Measurements from ENCODE around the gene OLFML2B. TPM values are rescaled to one million over a fixed set of nuclear protein-coding genes. Genes with fewer than 3 reads are reported as not detected.

Gene OLFML2B
- total RNA-seq, 4 donors from 2014 or later: 0.70 to 2.5 (median 1.9) TPM

- no peak for DNase-seq
- H3K27ac ChIP-seq: no peak overlapping the region
- H3K9me3 ChIP-seq: no peaks in the 10 kb centered on the region
- no peak overlapping the region for H3K4me3 ChIP-seq
- TF ChIP-seq POLR2A (IDR thresholded peaks at IDR 0.05) (no peak), CTCF (IDR thresholded peaks at IDR 0.05) (no peak)
- no peaks in the 10 kb centered on the region for H3K4me1 ChIP-seq
- H3K27me3 ChIP-seq: no peaks in the 10 kb centered on the region
- no peaks in the 10 kb centered on the region for H3K36me3 ChIP-seq
These were observed 81.8 kb downstream of the OLFML2B start for GRCh38 chr1:161941726-161942436.

- no peak for TF ChIP-seq CTCF (IDR thresholded peaks at IDR 0.05)
- no peak for TF ChIP-seq POLR2A (IDR thresholded peaks at IDR 0.05)
- H3K36me3 ChIP-seq: no peaks in the 10 kb centered on the region
- no peak overlapping the region for H3K27ac ChIP-seq
- H3K4me3 ChIP-seq: no peak overlapping the region
- H3K9me3 ChIP-seq: no peaks in the 10 kb centered on the region
- no peaks in the 10 kb centered on the region for H3K27me3 ChIP-seq
- H3K4me1 ChIP-seq: no peaks in the 10 kb centered on the region
- DNase-seq: no peak
These were observed 82.6 kb downstream of the OLFML2B start for GRCh38 chr1:161940866-161941591.

GRCh38 chr1:161936786-161937185 is 86.9 kb downstream of the OLFML2B start:
- Histone ChIP-seq H3K4me3 (no peak overlapping the region), H3K9me3 (no peaks in the 10 kb centered on the region), H3K27ac (no peak overlapping the region), H3K27me3 (no peaks in the 10 kb centered on the region), H3K4me1 (no peaks in the 10 kb centered on the region), H3K36me3 (no peaks in the 10 kb centered on the region)
- TF ChIP-seq CTCF (IDR thresholded peaks at IDR 0.05) (no peak), POLR2A (IDR thresholded peaks at IDR 0.05) (no peak)
- DNase-seq: no peak

- no peak for DNase-seq
- Histone ChIP-seq H3K4me3 (no peak overlapping the region), H3K27ac (no peak overlapping the region), H3K36me3 (no peaks in the 10 kb centered on the region), H3K9me3 (no peaks in the 10 kb centered on the region), H3K4me1 (no peaks in the 10 kb centered on the region), H3K27me3 (no peaks in the 10 kb centered on the region)
- TF ChIP-seq CTCF (IDR thresholded peaks at IDR 0.05): no peak
- no peak for TF ChIP-seq POLR2A (IDR thresholded peaks at IDR 0.05)
These were observed 88.4 kb downstream of the OLFML2B start for GRCh38 chr1:161935264-161935663.

- no peaks in the 10 kb centered on the region for H3K27me3 ChIP-seq
- H3K4me3 ChIP-seq: no peak overlapping the region
- no peaks in the 10 kb centered on the region for H3K4me1 ChIP-seq
- H3K9me3 ChIP-seq: no peaks in the 10 kb centered on the region
- no peak for DNase-seq
- no peaks in the 10 kb centered on the region for H3K36me3 ChIP-seq
- no peak for TF ChIP-seq CTCF (IDR thresholded peaks at IDR 0.05)
- TF ChIP-seq POLR2A (IDR thresholded peaks at IDR 0.05): no peak
- H3K27ac ChIP-seq: no peak overlapping the region
These were observed 89.8 kb downstream of the OLFML2B start for GRCh38 chr1:161933592-161934588.

Data from Peyer's patch (tissue), 4 donors.